Stimulated activated CD4-positive, alpha-beta T cell treated with anti-CD3 and anti-CD28 coated beads, Interleukin-2, amount 100 ng/mL, for 48 hours (primary cell): Measurements from ENCODE around the gene PRRC2B.
"Not testable (repeated sequence)": the region's sequence is repeated elsewhere in the genome, so short reads cannot be mapped to it uniquely, and the experiment has no call there.

Experiments
- DNase-seq, 2 donors: peaks; one replicate each; pipeline ENCODE4 v3.0.0-alpha.2; 2020

The PRRC2B gene

DNA sequence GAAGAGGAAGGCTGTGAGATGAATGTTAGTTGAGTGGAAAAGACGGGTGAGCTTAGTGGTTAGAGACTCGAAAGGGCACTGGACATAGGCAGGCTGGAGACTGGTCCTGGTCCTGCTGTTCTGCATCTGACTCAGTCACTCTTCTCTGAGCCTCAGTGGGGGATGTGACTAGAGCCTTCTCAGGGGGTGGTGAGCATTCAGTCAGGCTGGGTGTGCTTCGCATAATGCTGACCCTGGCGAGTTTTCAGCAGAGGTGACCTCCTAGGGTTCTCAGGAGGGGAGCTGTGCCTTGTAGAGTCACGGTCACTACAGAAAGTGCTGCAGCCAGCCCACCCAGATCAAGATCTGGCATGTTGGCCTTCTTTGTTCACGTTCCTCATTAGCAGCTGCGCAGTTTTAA, 44.3 kb downstream of the PRRC2B start:
- DNase-seq, result no peak

GRCh38 chr9:131439224-131439623, 45.3 kb downstream of the PRRC2B start:
- no peak for DNase-seq

DNA sequence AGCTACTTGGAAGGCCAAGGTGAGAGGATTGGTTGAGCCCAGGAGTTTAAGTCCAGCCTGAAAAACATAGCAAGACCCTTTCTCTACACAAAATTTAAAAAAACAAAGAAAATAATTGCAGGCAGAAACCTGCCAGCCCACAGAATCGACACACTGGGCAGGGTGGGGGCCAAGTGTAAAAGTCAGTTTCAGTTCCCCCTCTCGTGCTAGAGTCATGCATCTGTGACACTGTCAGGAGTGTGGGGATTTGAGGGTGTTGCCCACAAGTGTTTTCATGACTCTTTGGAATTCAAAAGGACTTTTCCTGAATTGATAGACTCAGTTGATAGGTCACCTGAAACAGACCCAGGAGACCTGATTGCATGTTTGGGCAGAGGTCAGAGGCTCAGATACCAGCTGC, 47.6 kb downstream of the PRRC2B start:
- no peak for DNase-seq

DNA sequence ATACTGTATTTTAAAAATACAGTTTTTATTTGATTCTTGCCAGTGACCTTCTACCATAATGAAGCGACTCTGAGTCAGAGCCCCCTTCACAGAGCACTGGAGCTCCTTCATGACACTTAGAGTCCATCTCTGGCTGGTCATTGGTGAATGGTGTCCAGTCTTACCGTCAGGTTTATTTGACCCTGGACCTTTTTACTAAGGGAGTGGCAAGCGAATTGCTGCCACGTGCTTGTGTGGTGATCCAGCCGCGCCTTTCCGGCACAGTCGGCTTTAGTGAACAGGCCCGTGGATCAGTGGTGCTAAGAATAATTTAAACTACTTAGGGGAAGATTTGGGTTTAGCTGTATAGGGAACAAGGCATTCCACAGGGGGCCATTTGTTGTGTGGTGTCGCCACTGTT, 48.5 kb downstream of the PRRC2B start:
- DNase-seq, result no peak

GRCh38 chr9:131443648-131444047, 49.8 kb downstream of the PRRC2B start:
- no peak for DNase-seq

DNA sequence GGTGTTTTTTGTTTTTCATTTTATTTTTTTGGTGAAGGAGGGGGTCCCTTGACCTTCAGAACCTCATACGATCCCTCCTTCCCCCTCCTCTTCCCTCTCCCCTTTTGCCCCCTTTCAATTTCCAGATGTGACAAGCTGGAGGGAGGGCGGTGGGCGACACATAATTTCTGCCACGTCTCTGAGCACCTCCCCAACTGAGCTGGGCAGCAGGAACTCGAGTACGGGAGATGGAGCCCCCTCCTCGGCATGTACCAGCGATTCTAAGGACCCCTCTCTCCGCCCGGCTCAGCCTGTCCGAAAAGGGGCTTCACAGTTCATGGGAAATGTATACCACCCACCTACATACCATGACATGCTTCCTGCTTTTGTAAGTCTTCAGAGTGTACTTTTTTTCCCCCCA, 52.4 kb downstream of the PRRC2B start:
- DNase-seq, result no peak

DNA sequence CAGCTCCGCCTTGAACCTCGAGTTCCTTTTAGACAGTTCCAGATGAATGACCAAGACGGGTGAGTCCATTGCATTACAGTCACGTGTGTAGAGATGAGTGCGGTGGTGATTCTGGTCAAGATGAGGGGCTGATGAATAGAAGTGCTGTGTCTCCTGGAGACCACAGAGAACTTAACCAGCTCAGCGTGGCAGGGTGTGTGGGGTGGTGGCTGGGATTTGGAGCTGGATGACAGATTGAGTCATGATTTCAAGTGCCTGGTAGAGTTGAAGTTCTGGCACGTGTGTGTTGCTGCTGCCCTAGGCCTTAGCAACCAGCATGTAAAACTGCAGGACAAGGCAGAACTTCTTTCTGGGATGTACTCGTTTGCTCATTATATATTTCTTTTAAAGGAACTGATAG, 53.3 kb downstream of the PRRC2B start:
- DNase-seq, result no peak

- DNase-seq, result no peak
Observed at GRCh38 chr9:131447600-131447999, 53.7 kb downstream of the PRRC2B start.

DNA sequence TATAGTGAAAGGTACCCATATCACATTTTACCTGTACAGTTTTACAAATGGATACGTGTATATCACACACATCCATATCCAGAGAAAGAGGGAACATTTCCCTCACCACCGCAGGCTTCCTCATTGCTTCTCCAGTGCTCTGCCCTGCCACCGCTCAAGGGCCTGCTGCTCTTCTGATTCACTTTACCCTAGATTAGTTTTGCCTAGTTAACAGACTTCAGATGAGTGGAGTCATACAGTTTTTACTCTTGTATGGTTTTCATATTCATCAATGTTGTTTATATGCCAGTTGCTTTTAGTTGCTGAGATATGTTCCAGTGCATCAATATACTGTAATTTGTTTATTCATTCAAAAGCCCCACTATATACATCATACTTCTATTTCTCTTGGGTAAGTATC, 54.9 kb downstream of the PRRC2B start:
- DNase-seq, result no peak

DNA sequence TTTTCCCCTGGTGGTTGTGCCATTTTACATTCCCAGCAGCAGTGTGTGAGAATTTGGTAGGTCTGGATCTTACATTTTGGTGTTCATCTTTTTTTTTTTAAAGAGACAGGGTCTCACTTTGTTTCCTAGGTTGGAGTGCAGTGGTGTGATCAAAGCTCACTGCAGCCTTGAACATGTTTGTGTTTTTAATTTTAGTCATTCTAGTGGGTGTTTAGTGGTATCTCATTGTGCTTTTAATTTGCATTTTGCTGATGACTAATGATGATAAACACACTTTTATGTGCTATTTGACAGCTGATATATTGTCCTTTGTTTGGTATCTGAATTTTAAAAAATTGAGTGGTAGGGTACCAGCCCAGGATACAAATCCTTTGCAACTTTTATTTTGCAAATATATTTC, 55.4 kb downstream of the PRRC2B start:
- no peak for DNase-seq

DNA sequence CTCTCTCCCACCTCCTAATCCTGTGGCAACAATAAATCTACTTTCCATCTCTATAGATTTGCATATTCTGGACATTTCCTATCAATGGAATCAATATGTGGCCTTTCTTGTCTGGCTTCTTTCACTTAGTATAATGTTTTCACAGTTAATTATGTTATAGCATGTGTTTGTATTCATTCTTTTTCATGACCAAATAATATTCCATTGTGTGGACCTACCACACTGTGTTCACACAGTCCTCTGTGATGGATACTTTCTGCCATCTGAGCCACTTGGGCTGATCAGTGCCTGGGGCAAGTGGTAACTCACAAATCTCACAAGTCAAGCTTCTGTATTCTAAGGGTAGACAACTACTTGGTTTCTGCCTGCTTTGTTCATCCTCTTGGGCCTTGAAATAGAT, 60.1 kb downstream of the PRRC2B start:
- no peak for DNase-seq

GRCh38 chr9:131455655-131456054, 61.8 kb downstream of the PRRC2B start:
- DNase-seq, result not testable (repeated sequence)

- DNase-seq, result no peak
Observed at GRCh38 chr9:131457746-131458145, 63.9 kb downstream of the PRRC2B start.

DNA sequence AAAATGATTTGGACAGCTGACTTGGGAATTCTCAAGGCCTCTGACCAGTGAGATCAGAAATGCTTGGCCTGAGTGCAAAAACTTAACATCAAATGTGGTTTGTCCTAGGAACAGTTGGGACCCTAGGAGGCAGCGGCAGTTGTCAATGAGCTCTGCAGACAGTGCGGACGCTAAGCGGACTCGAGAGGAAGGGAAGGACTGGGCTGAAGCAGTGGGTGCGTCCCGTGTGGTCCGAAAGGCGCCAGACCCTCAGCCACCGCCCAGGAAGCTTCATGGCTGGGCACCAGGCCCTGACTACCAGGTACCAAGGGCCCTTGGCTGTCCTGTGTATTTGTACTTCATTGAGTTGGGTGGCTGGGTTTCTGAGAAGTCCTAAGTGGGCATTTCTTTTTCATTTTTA, 65.2 kb downstream of the PRRC2B start:
- no peak for DNase-seq

- DNase-seq, result no peak
Observed at GRCh38 chr9:131461166-131461565, 67.3 kb downstream of the PRRC2B start.

GRCh38 chr9:131464354-131465000, 70.6 kb downstream of the PRRC2B start:
- DNase-seq, result no peak

- DNase-seq, result no peak
Observed at GRCh38 chr9:131465401-131465800, 71.5 kb downstream of the PRRC2B start.

GRCh38 chr9:131467214-131467935, 73.5 kb downstream of the PRRC2B start:
- no peak for DNase-seq

GRCh38 chr9:131468031-131468430, 74.1 kb downstream of the PRRC2B start:
- no peak for DNase-seq

DNA sequence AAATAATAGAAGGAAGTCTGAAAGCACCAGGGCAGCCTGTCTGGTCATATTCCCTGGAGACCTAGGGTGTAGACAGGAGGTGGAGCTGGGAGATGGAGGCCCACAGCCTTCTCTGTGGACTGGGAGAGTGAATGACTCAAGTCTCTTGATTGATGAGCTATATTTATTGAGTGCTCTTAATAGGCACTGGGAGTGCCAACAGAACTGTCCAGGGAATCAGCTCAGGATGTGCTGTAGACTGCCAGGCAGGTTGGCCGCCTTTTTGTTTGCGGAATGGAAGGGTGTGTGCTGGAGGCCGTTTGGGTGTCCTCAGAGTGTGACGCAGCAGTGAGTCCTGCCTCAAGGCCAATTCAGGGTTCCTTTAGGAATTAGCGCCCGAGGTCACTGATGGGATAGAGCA, 75.5 kb downstream of the PRRC2B start:
- no peak for DNase-seq

DNA sequence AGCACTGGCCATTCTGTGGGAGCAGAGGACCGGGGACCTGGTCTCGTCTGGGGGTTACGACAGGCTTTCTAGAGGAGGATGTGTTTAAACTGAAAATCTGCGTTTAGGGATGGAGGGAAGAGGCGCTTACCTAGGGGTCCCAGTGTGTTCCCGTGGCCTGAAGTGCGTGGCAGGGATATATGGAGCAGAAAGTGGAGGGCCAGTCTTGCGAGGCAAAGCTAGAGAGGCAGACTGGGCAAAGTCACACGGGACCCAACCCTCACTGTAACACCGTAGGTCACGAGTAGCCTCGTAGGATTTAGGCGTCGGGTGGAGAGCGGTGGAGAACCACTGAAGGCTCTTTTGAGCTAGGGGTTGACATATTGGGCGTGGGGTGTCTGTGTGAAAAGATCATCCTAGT, 76.1 kb downstream of the PRRC2B start:
- DNase-seq, result no peak

DNA sequence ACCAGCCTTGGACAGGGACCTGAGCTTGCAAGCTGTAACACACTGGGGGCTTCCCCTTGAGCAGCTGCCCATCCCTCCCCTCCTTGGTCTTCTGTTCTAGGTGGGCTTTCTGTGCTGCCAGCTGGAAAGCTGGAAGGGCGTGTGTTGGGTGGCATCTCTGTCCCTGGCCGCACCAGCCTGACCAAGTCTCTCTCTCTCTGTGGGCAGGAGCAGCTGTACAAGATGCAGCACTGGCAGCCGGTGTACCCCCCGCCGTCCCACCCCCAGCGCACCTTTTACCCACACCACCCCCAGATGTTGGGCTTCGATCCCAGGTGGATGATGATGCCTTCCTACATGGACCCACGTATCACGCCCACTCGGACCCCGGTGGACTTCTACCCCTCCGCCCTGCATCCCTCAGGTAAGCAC, 76.7 kb downstream of the PRRC2B start:
- DNase-seq, result no peak

DNA sequence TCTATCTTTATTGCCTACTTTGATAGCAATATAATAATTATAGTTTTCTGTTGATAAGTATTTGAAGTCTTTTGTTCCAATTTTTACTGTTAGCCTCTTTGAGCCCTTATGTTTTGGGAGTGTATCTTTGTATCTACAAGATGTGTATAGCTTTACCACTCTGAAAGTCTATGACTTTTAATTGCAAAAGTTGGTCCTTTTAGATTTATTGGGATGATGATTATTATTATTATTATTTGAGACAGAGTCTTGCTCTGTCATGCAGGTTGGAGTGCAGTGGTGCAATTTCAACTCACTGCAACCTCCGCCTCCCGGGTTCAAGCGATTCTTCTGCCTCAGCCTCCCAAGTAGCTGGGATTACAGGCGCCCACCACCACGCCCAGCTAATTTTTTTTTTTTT, 78.2 kb downstream of the PRRC2B start:
- not testable (repeated sequence) for DNase-seq

DNA sequence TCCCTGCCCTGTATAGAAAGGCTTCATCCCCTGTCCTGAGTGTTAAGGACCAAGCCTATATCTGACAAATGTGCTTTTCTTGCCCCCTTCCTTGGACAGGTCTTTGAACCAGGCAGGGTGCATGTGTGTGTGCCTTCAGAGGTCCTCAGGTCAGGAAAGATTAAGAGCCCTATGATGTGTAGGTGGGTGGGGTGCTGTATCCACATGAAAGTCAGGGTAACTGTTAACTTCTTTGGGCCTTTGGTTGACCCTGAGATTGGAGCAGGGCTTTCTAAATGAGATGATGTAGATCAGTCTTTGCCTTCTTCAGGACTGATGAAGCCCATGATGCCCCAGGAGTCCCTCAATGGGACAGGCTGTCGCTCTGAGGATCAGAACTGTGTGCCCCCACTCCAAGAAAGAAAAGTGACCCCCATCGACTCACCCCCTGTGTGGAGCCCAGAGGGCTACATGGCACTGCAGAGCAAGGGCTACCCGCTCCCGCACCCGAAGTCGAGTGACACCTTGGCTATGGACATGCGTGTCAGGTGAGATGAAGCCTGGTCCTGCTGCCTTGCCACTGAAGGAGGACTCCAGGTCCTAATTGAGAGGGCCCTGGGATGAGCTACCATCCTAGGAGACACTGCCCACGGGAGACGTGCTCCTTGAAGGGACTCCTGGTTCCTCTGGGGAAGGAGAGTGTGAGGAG, 79.5 kb downstream of the PRRC2B start:
- DNase-seq, result no peak
